ENCODE data around the gene NUCKS1. TPM values are rescaled to one million over a fixed set of nuclear protein-coding genes. Genes with fewer than 3 reads are reported as not detected.

Gene NUCKS1
- total RNA-seq, 1 donor = 253 TPM

- TF ChIP-seq, protein P1, sequence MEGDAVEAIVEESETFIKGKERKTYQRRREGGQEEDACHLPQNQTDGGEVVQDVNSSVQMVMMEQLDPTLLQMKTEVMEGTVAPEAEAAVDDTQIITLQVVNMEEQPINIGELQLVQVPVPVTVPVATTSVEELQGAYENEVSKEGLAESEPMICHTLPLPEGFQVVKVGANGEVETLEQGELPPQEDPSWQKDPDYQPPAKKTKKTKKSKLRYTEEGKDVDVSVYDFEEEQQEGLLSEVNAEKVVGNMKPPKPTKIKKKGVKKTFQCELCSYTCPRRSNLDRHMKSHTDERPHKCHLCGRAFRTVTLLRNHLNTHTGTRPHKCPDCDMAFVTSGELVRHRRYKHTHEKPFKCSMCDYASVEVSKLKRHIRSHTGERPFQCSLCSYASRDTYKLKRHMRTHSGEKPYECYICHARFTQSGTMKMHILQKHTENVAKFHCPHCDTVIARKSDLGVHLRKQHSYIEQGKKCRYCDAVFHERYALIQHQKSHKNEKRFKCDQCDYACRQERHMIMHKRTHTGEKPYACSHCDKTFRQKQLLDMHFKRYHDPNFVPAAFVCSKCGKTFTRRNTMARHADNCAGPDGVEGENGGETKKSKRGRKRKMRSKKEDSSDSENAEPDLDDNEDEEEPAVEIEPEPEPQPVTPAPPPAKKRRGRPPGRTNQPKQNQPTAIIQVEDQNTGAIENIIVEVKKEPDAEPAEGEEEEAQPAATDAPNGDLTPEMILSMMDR (IDR thresholded peaks at IDR 0.05; ENCODE audit: insufficient read depth, low read length) = no peak
- H3K4me3 ChIP-seq (ENCODE audit: low read depth, low read length) = no peak overlapping the region
- DNase-seq (ENCODE audit: low read depth) = no peak
Observed at GRCh38 chr1:205710201-205711062, 39.5 kb downstream of the NUCKS1 start.

- no peak overlapping the region for H3K4me3 ChIP-seq (ENCODE audit: low read depth, low read length)
- TF ChIP-seq, protein P1 (IDR thresholded peaks at IDR 0.05; ENCODE audit: insufficient read depth, low read length) = no peak
- DNase-seq (ENCODE audit: low read depth) = no peak
Observed at GRCh38 chr1:205709640-205710039, 40.3 kb downstream of the NUCKS1 start.

DNA sequence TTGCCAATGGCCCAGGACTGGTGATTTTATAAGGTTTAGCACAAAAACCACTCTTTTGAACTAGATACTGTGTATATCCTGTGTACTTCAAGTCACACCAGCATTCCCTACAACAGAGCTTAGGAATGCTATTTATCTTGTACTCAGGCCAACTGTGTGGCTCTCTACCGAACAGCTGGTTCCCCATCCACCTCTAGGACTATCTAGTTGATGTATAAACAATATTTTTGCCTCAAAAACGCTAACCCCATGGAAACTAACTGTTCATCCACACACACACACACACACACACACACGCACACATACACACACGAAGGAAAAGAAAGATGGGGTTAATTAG is 41.0 kb downstream of the NUCKS1 start:
- peak; percentile 71 for DNase-seq (ENCODE audit: low read depth)
- H3K4me3 ChIP-seq (ENCODE audit: low read depth, low read length) = no peak overlapping the region
- TF ChIP-seq, protein P1 (IDR thresholded peaks at IDR 0.05; ENCODE audit: insufficient read depth, low read length) = no peak

DNA sequence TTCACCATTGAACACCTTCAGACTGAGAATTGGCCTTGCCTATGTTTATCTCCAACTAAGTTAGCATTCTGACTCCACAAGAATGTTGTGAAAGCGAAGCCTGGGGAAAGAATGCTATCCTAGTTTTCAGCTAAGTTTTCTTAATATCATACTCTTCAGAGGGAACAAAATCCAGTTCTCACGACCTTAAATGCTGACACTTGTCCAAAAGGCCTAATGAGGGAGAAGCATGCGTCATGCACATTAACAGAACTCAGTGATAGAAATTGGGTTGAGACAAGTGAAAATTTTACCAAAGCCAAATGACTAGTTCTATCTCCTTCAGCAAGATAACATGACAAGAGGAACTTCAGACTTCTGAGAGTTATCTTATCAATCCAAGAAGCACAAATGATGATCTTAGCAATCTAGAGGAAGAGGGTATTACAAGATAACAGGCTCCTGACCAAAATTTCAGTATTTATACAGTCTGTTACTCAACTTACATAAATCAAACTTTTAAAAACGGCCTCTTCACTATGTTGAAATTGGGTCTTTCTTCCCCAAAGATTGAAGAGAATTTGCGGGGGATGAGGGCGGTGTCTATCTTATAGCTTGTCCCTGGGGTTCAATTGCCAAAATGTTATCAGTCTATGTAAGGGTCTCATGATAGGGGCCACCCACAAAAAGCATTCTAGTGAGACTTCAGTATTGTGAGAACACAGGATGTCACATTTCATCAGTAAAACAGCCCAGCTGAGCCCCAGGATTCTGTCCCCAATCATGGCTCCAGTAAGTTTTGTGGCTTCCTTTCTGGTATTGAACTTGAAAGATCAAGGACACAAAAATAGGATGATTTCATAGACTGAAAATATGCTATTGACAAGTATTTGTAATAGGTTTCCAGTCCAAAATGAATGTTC is 43.1 kb downstream of the NUCKS1 start:
- peak; percentile 35 for DNase-seq (ENCODE audit: low read depth)
- no peak overlapping the region for H3K4me3 ChIP-seq (ENCODE audit: low read depth, low read length)
- TF ChIP-seq, protein P1 (IDR thresholded peaks at IDR 0.05; ENCODE audit: insufficient read depth, low read length) = no peak

DNA sequence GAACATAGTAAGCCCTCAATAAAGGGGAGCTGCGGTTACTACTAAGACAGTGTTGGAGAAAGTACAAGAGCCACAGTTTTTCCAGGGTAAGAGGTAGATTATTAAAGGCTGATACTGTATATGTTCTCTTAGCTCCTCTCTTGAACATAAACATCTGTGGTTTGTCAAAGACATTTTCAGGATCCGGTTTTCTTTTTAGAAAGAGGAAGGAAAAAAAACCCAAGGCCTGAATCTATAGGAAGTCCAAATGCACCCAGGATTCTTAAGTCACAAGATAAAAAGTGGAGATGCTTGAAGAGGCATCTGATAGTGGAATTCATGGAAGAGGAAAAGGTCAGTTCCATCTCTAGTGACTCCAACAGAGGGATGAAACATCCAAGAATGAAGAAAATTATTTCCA is 45.1 kb downstream of the NUCKS1 start:
- H3K4me3 ChIP-seq (ENCODE audit: low read depth, low read length) = no peak overlapping the region
- DNase-seq (ENCODE audit: low read depth) = no peak
- TF ChIP-seq, protein P1 (IDR thresholded peaks at IDR 0.05; ENCODE audit: insufficient read depth, low read length) = no peak

- H3K4me3 ChIP-seq (ENCODE audit: low read depth, low read length) = no peak overlapping the region
- no peak for DNase-seq (ENCODE audit: low read depth)
- TF ChIP-seq, protein P1 (IDR thresholded peaks at IDR 0.05; ENCODE audit: insufficient read depth, low read length) = no peak
Observed at GRCh38 chr1:205703072-205703471, 46.9 kb downstream of the NUCKS1 start.
